Caco-2 (cell line): ENCODE measurements around the gene NGFR. TPM values are rescaled to one million over a fixed set of nuclear protein-coding genes. Genes with fewer than 3 reads are reported as not detected.

Experiments used
- BruUV-seq: library from RNA; stranded (reverse); fragments of 400-500 nt; replicated peaks from 2 replicates; lab custom pipeline; 2021; lab: Mats Ljungman, UMichigan
- CTCF ChIA-PET: fragments of 300-600 bp; sonication (Branson Sonifier 250); formaldehyde crosslinking; loops from one replicate; lab custom pipeline; 2022; ENCODE audit warnings: antibody characterized with exemption; lab: Charles Lee
- POLR2A ChIA-PET: fragments of 300-600 bp; sonication (Branson Sonifier 250); formaldehyde crosslinking; loops from one replicate; lab custom pipeline; 2022; ENCODE audit warnings: antibody characterized with exemption; lab: Charles Lee
- DNase-seq, 2 experiments: peaks; one replicate each; pipeline versions ENCODE4 v3.0.0 to v3.0.0-alpha.2; 2020 to 2022
- H3K27me3 ChIP-seq: replicated peaks from 2 replicates; pipeline ENCODE4 v1.6.0; 2011; ENCODE audit warnings: low read length; ENCODE audit not compliant: control insufficient read depth, insufficient read depth
- H3K36me3 ChIP-seq: 2 replicates; pipeline ENCODE4 v1.5.1; 2011; ENCODE audit warnings: low read length; ENCODE audit not compliant: control insufficient read depth, insufficient read depth
- H3K4me1 ChIP-seq: fragments of 250-450 bp; sonication (Bioruptor Pico); 2 replicates; pipeline ENCODE4 v1.5.1; 2020; ENCODE audit warnings: mild to moderate bottlenecking
- H3K4me3 ChIP-seq: 2 replicates; pipeline ENCODE4 v1.5.1; 2011; ENCODE audit warnings: low read depth, mild to moderate bottlenecking, control low read depth, low read length
- H3K9me3 ChIP-seq: fragments of 250-450 bp; sonication (Bioruptor Pico); 2 replicates; pipeline ENCODE4 v1.5.1; 2020; ENCODE audit warnings: mild to moderate bottlenecking, moderate library complexity
- H3K27ac Mint-ChIP-seq: one replicate; pipeline ENCODE4 v1.8.0; 2022; ENCODE audit warnings: mixed read lengths; ENCODE audit not compliant: unreplicated experiment
- H3K27me3 Mint-ChIP-seq: one replicate; pipeline ENCODE4 v1.8.0; 2022; ENCODE audit warnings: mixed read lengths; ENCODE audit not compliant: insufficient read depth, unreplicated experiment
- H3K36me3 Mint-ChIP-seq: one replicate; pipeline ENCODE4 v1.8.0; 2022; ENCODE audit warnings: mild to moderate bottlenecking, mixed read lengths; ENCODE audit not compliant: insufficient read depth, unreplicated experiment
- H3K4me1 Mint-ChIP-seq: one replicate; pipeline ENCODE4 v1.8.0; 2022; ENCODE audit warnings: low read depth, mixed read lengths; ENCODE audit not compliant: unreplicated experiment
- H3K4me3 Mint-ChIP-seq: one replicate; pipeline ENCODE4 v1.8.0; 2022; ENCODE audit warnings: mild to moderate bottlenecking, moderate library complexity, mixed read lengths; ENCODE audit not compliant: unreplicated experiment
- H3K9me3 Mint-ChIP-seq: one replicate; pipeline ENCODE4 v1.8.0; 2022; ENCODE audit warnings: mixed read lengths; ENCODE audit not compliant: unreplicated experiment
- intact Hi-C: fragments of 100-400 bp; cut with micrococcal nuclease; formaldehyde crosslinking; loops from one replicate; pipeline ENCODE4 v1.10.0; 2022; ENCODE audit not compliant: unreplicated experiment
- total RNA-seq: library from RNA; stranded (reverse); gene quantifications from 2 replicates; pipeline ENCODE4 v1.2.3, GENCODE V29; 2022
- TF ChIP-seq, protein P1 (sequence below), 2 experiments: fragments of 200-600 bp in 1 of 2; IDR thresholded peaks; 1 replicate in 1 of 2; 2 replicates in 1 of 2; pipeline versions ENCODE4 v1.5.1 to v1.8.0; 2011 to 2022; ENCODE audit warnings: antibody characterized with exemption in 1 of 2, control low read depth in 1 of 2, inconsistent platforms in 1 of 2, low read depth in 1 of 2, low read length in 1 of 2, mild to moderate bottlenecking in 1 of 2, moderate library complexity in 1 of 2; ENCODE audit not compliant: insufficient read depth in 1 of 2, severe bottlenecking in 1 of 2, unreplicated experiment in 1 of 2

NGFR gene
- total RNA-seq, 1 experiment from 2014 or later = 1.6 TPM

DNA sequence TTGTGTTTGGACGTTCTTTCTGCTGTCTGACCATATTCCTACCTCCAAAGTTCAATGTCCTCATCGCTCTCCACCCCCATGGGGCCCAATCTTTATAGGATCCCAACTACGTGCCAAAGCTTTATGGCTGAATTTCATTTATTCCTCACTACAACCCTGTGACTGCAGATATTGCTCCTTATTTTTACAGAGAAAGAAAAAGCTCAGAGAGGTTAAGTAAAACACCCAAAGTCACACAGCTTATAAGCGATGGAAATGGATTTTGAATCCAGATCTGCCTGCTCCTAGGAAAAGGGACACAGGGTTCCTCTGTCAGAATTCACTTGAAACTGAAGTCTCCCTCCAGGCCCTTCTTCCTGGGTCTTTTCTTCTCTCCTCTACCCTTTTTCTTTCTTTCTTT lies 9.3 kb downstream of the NGFR start:
- CTCF ChIA-PET = no interaction called here
- POLR2A ChIA-PET = no interaction called here

DNA sequence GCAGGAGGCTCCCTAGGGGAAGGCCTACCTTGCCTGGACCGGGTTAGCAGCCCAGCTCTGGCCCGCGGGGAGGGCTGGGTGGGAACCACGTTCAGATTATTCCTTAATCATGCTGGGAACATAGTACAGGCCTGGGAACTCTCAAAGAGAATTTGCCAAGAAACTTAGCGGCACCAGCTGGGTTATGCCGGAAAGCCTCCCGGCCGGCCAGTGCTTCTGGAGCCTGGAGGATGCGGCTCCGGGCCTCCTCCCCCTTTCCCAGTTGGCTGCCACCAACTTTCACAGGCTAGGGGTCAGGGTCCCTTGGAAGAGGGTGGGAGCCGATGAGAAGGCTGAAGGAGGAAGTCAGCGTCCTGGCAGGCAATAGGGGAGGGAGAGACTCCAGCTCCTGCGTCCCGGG lies 10.8 kb downstream of the NGFR start:
- H3K4me3 Mint-ChIP-seq = no peak overlapping the region
- no peaks in the 10 kb centered on the region for H3K9me3 ChIP-seq
- no peaks in the 10 kb centered on the region for H3K36me3 Mint-ChIP-seq
- no peaks in the 10 kb centered on the region for H3K36me3 ChIP-seq
- TF ChIP-seq, protein P1, sequence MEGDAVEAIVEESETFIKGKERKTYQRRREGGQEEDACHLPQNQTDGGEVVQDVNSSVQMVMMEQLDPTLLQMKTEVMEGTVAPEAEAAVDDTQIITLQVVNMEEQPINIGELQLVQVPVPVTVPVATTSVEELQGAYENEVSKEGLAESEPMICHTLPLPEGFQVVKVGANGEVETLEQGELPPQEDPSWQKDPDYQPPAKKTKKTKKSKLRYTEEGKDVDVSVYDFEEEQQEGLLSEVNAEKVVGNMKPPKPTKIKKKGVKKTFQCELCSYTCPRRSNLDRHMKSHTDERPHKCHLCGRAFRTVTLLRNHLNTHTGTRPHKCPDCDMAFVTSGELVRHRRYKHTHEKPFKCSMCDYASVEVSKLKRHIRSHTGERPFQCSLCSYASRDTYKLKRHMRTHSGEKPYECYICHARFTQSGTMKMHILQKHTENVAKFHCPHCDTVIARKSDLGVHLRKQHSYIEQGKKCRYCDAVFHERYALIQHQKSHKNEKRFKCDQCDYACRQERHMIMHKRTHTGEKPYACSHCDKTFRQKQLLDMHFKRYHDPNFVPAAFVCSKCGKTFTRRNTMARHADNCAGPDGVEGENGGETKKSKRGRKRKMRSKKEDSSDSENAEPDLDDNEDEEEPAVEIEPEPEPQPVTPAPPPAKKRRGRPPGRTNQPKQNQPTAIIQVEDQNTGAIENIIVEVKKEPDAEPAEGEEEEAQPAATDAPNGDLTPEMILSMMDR (IDR thresholded peaks at IDR 0.05; ENCODE audit: insufficient read depth in 1 of 2, low read depth in 1 of 2, low read length in 1 of 2, severe bottlenecking in 1 of 2, unreplicated experiment in 1 of 2) = no peak
- ChIA-PET CTCF (interaction anchor here (0.6 to 2.1 kb wide), 5 partner anchors 8 to 144 kb away, joined by 3 to 8 read pairs (median 6); partner anchors contain the start of genes NGFR and ZNF652), POLR2A (no interaction called here)
- peaks cover 7% of the 10 kb centered on the region for H3K27me3 Mint-ChIP-seq
- DNase-seq = peak in 1 of 2 experiments; percentile 46
- H3K27me3 ChIP-seq = no peaks in the 10 kb centered on the region
- no peaks in the 10 kb centered on the region for H3K9me3 Mint-ChIP-seq
- peaks cover 21% of the 10 kb centered on the region for H3K4me1 ChIP-seq
- no peak overlapping the region for H3K27ac Mint-ChIP-seq
- BruUV-seq = no TSS peak
- H3K4me3 ChIP-seq = no peak overlapping the region
- H3K4me1 Mint-ChIP-seq = peaks cover 16% of the 10 kb centered on the region
- intact Hi-C loops = no loop called here

More for the DNA sequence above, 9.3 kb downstream of the NGFR start:
- Mint-ChIP-seq H3K4me3 (no peak overlapping the region), H3K9me3 (no peaks in the 10 kb centered on the region), H3K36me3 (no peaks in the 10 kb centered on the region), H3K4me1 (peaks cover 15% of the 10 kb centered on the region), H3K27ac (no peak overlapping the region), H3K27me3 (peaks cover 14% of the 10 kb centered on the region)
- Histone ChIP-seq H3K4me3 (no peak overlapping the region), H3K4me1 (peaks cover 20% of the 10 kb centered on the region), H3K9me3 (no peaks in the 10 kb centered on the region), H3K36me3 (no peaks in the 10 kb centered on the region), H3K27me3 (peaks cover 2% of the 10 kb centered on the region; the same call in 1 of the 2 replicates)
- no TSS peak for BruUV-seq
- TF ChIP-seq, protein P1 (IDR thresholded peaks at IDR 0.05; ENCODE audit: insufficient read depth in 1 of 2, low read depth in 1 of 2, low read length in 1 of 2, severe bottlenecking in 1 of 2, unreplicated experiment in 1 of 2) = no peak
- intact Hi-C loops = no loop called here
- no peak for DNase-seq

DNA sequence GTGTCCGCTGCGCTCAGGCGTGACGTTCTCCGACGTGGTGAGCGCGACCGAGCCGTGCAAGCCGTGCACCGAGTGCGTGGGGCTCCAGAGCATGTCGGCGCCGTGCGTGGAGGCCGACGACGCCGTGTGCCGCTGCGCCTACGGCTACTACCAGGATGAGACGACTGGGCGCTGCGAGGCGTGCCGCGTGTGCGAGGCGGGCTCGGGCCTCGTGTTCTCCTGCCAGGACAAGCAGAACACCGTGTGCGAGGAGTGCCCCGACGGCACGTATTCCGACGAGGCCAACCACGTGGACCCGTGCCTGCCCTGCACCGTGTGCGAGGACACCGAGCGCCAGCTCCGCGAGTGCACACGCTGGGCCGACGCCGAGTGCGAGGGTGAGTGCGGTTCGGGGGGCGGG lies 11.2 kb downstream of the NGFR start:
- H3K9me3 Mint-ChIP-seq = no peaks in the 10 kb centered on the region
- H3K36me3 ChIP-seq = no peaks in the 10 kb centered on the region
- H3K4me3 Mint-ChIP-seq = no peak overlapping the region
- no peak overlapping the region for H3K27ac Mint-ChIP-seq
- ChIA-PET POLR2A (interaction anchor here (0.6 kb wide), 1 partner anchor 246 kb away, joined by 3 read pairs; no protein-coding TSS in a partner anchor), CTCF (interaction anchor here (1.1 to 2.1 kb wide), 4 partner anchors 8 to 51 kb away, joined by 3 to 8 read pairs (median 6); partner anchors contain the start of gene NGFR)
- no peaks in the 10 kb centered on the region for H3K27me3 ChIP-seq
- no peak overlapping the region for H3K4me3 ChIP-seq
- no TSS peak for BruUV-seq
- peaks cover 21% of the 10 kb centered on the region for H3K4me1 Mint-ChIP-seq
- peaks cover 7% of the 10 kb centered on the region for H3K27me3 Mint-ChIP-seq
- no peaks in the 10 kb centered on the region for H3K9me3 ChIP-seq
- no peaks in the 10 kb centered on the region for H3K36me3 Mint-ChIP-seq
- TF ChIP-seq, protein P1 (IDR thresholded peaks at IDR 0.05; ENCODE audit: insufficient read depth in 1 of 2, low read depth in 1 of 2, low read length in 1 of 2, severe bottlenecking in 1 of 2, unreplicated experiment in 1 of 2) = no peak
- DNase-seq = no peak
- peaks cover 21% of the 10 kb centered on the region for H3K4me1 ChIP-seq
- intact Hi-C loops = no loop called here
